Islet of Langerhans (tissue), 1 donor: Measurements from ENCODE around the gene TCIRG1.

Experiments
- FAIRE-seq: peaks from one replicate; lab custom pipeline; 2011; peaks lifted over from hg19 to GRCh38; lab: Jason Lieb, UNC

The TCIRG1 gene

DNA sequence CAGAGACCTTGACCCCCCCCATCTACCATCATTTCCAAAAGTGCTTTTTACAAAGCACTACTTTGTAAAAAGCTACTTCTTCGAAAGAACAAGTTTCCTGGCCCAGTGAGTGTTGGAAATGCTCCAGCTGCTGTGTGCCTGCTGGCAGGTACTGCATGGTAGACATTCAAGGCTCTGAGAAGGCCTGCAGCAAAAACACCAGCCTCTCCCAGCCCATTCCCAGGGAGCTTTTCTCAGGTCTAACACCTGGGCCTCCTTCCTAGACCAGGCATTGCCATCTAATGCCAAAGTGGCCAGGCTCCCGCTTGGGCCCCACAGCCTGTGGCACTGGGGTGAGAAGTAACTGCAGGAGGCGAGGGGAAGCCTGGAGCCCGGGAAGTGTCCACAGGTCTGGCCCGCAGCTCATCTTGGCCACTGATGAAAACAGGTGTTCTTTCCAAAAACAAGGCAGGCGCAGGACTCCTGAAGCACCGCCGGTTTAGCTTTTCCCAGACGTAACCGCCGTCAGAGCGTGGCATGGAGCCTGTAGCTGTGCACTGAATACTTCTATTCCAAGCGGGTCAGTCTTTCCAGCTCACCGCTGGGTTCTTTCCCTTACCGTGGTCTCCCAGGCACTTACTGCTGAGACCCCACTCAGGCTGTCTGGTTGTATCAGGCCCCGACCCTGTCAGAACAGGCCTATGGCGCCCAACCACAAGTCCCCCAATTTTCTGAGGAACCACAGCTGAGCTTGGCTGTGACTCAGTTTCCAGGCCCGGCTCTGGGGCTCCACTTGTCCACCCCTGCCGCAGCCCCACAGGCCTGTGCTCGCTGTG is 1.2 kb upstream of the TCIRG1 start:
- FAIRE-seq, result no peak

GRCh38 chr11:68038226-68038717 is 553 bp upstream of the TCIRG1 start:
- FAIRE-seq, result no peak

- no peak for FAIRE-seq
These were observed 781 bp downstream of the TCIRG1 start for GRCh38 chr11:68039526-68040086.

- no peak for FAIRE-seq
These were observed 1.5 kb downstream of the TCIRG1 start for GRCh38 chr11:68040101-68040956.

GRCh38 chr11:68040957-68041591 is 2.2 kb downstream of the TCIRG1 start:
- no peak for FAIRE-seq

DNA sequence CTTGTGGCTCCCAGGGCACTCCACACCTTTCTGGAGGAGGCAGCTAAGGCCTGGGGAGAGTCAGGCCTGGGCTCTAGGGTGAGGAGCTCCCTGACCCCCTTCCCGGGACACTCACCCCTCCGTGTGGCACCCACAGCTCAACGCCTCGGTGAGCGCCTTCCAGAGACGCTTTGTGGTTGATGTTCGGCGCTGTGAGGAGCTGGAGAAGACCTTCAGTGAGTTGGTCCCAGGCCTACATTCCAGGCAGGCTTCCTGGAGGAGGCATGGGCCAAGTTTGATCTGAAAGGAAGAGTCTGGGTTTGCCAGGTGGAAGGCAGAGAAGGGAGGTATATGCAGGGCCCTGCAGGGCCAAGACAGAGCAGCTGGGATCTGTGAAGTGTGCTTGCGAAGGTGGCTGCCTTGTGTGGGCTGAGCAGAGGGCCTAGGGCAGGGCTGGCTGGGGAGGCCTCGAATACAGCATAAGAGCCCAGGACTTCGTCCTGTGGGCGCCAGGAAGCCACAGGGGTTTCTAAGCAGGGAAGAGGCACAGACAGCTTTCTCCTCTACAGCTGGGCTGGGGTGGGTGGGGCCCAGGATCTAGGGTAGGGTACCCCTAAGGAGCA is 2.9 kb downstream of the TCIRG1 start:
- no peak for FAIRE-seq

DNA sequence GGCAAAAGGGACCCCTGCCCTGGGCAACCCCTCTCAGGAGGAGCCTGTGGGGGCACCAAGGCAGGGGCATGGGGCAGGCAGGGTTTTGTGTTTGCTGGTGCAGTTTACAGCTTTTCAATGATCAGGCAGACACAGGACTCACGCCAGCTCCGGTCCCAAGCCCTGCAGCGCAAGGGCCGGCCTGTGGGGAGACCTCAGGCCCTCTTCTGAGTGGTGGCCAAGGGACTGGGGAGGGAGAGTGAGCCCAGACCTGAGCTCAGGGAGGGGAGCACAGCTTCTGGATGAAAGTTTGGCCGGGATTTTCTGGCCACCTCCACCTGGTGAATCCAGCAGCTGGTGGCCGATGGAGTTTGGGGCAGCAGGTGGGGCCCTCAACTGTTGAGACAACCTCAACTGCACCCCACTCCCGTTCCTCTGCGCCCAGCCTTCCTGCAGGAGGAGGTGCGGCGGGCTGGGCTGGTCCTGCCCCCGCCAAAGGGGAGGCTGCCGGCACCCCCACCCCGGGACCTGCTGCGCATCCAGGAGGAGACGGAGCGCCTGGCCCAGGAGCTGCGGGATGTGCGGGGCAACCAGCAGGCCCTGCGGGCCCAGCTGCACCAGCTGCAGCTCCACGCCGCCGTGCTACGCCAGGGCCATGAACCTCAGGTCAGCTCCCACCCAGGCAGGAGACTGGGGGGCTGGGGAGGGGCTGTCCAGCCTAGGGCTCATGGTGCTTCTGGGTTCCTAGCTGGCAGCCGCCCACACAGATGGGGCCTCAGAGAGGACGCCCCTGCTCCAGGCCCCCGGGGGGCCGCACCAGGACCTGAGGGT is 3.6 kb downstream of the TCIRG1 start:
- FAIRE-seq, result no peak

DNA sequence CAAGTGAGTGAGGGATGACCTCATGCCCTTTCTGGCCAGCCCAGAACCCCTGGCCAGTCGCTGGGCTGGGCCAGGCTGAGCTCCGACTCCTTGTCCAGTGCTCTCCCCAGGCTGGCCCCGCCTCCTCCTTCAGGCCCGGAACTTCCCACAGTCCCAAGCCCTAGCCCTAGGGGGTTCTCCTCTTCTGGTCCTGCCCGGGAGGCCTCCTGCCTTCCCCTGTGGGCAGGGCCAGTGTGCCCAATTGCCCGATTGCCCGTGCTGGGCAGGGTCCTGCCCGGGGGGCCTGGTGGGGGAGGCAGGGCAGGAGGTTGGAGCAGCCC is 4.2 kb downstream of the TCIRG1 start:
- FAIRE-seq, result no peak

GRCh38 chr11:68043349-68044144 is 4.7 kb downstream of the TCIRG1 start:
- no peak for FAIRE-seq

DNA sequence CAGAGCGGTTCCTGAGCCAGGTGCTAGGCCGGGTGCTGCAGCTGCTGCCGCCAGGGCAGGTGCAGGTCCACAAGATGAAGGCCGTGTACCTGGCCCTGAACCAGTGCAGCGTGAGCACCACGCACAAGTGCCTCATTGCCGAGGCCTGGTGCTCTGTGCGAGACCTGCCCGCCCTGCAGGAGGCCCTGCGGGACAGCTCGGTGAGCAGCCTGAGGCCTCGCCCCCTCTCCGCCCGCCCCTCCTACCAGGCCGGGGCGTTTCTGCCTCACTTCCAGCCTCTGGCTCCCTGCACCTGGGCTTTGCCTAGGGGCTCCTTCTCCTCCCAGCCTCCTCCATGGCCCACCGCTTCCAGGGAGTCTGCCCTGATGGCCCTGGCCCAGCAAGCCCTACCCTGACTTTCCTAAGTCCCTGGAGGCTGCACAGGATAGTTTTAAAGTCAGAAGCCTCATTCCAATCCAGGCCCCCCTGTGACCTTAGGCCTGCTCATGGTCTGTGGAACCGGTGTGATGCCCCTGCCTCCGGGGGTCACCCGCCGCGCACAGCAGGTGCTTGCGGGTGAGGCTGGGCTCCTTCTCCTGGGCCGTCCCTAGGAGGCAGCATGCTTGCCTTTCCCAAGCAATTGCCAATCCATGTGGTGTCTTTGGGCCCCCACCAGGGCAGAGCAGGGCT is 5.5 kb downstream of the TCIRG1 start:
- no peak for FAIRE-seq

DNA sequence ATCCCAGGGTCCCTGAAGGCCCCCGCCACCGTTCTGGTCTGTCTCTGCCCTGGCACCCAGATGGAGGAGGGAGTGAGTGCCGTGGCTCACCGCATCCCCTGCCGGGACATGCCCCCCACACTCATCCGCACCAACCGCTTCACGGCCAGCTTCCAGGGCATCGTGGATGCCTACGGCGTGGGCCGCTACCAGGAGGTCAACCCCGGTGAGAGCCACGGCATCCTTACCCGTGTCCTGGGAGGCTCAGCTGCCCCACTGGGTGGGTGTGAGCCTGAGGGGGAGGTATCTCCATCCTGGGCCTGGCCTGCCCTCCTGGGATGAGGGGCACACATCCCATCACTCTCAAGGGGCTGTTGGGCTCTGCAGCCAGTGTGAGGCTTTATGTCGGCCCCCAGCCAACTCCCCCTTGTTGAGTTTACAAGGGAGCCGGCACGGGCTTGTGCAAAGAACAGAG is 6.1 kb downstream of the TCIRG1 start:
- FAIRE-seq, result no peak

GRCh38 chr11:68047437-68048290 is 8.8 kb downstream of the TCIRG1 start:
- no peak for FAIRE-seq

DNA sequence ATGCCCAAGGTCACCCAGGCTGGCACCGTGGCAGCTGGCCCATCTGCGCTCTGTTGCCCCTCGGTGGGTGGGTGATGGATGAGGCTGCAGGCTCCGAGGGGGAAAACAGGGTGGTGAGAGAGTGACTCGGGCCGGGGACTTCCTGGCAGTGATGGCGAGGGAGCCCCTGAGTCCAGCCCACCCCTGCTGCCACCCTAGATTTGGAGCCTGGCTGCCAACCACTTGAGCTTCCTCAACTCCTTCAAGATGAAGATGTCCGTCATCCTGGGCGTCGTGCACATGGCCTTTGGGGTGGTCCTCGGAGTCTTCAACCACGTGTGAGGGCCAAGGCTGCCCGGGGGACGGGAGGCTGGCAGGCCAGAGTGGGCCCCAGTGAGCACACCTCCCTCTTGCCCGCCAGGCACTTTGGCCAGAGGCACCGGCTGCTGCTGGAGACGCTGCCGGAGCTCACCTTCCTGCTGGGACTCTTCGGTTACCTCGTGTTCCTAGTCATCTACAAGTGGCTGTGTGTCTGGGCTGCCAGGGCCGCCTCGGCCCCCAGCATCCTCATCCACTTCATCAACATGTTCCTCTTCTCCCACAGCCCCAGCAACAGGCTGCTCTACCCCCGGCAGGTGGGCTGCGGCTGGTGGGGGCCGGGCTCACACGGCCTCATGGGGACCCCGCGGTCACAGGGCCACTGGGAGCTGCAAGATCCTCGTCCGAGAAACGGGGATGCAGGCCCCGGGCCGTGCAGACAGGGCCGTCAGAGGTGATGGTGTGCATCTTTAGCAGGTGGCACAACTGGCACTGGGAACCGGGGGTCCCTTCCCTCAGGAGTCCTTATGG is 10.1 kb downstream of the TCIRG1 start:
- FAIRE-seq, result no peak

DNA sequence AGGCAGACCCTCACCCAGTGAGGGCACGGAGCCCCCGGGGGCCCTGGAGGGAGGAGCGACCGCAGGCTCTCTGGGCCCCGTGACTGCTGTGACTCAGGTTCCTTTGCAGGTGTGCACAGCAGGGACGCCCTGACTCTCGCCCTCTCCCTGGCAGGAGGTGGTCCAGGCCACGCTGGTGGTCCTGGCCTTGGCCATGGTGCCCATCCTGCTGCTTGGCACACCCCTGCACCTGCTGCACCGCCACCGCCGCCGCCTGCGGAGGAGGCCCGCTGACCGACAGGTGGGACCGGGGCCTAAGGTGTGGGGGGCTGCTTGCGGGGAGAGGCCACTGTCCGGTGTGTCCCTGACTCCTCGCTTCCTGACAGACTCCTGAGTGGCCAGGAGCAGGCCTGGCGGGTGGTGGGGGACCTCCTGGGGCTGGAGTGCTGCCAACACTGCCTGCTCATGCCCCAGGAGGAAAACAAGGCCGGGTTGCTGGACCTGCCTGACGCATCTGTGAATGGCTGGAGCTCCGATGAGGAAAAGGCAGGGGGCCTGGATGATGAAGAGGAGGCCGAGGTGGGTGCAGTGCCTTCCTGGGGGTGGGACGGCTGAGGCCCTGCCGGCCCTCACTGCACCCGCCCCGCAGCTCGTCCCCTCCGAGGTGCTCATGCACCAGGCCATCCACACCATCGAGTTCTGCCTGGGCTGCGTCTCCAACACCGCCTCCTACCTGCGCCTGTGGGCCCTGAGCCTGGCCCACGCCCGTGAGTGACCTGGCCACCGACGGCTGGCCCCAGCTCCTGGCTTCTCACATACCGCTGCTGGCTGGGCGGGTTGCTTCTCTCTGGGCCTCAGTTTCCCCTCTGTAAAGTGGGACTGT is 10.9 kb downstream of the TCIRG1 start:
- no peak for FAIRE-seq

DNA sequence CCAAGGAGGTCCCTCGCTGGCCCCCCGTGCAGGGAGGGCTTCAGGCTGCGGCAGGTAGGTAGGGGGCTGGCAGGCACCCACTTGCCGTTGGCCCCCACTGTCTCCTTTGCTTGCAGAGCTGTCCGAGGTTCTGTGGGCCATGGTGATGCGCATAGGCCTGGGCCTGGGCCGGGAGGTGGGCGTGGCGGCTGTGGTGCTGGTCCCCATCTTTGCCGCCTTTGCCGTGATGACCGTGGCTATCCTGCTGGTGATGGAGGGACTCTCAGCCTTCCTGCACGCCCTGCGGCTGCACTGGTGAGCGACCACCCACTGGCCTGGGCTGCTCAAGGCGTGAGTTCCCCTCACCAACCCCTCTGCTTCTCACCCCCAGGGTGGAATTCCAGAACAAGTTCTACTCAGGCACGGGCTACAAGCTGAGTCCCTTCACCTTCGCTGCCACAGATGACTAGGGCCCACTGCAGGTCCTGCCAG is 11.6 kb downstream of the TCIRG1 start:
- FAIRE-seq, result no peak

DNA sequence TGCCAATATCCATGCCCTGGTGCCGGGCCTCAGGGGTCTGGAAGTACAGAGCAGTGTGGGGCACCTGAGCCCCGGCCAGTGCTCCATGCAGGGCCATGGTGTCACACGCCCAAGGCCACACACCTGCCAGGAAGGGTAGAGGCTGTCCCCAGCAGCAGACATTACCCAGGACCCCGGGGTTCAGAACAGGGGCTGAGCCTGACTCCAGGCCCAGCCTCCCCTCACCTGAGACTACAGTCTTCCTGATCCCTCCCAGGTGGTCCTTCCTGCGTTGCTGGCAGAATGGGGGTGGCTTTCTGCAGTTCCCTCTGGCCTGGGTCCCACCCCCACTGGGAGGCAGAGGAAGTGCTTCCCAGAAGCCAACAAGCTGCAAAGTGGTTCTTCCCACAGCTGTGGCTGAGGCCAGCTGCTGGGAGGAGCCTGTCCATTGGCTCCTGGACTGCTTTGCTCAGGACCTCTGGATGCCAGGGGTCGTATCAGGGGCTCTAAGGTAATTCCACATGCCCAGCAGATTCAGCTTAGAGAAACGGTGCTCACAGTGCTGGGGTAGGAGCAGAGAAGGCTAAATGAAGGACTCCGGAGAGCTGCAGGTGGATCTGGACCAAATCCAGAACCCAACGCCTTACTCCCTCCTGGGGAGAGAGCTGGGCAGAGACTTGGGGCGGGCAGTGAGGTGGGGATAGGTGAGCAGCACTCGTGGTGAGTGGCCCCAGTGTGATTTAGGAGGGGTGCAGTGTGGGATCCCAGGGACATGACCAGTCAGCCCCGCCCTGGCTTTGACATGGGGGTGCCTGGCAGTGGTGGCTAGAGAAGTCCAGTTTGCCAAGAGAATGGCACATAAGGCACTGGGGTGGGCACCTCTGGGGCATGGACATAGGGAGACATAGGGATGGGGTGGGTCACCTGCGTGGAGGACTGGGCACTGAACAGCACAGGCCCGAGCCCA is 12.6 kb downstream of the TCIRG1 start:
- no peak for FAIRE-seq
